H1 (cell line): ENCODE results near the gene NRXN3.

Source experiments
- CREB1 ChIP-seq: IDR thresholded peaks from 2 replicates; pipeline ENCODE4 v1.6.1; 2012; ENCODE audit warnings: inconsistent platforms
- EP300 ChIP-seq, 2 experiments: IDR thresholded peaks; 1 replicate in 1 of 2; 2 replicates in 1 of 2; pipeline ENCODE4 v1.6.1; 2011 to 2012; ENCODE audit warnings: low read depth in 2 of 2, low read length in 2 of 2, mild to moderate bottlenecking in 2 of 2, borderline replicate concordance in 1 of 2, inconsistent platforms in 1 of 2, moderate library complexity in 1 of 2
- EZH2 ChIP-seq: fragments of 200-600 bp; sonication (generic); IDR thresholded peaks from 2 replicates; pipeline ENCODE4 v1.7.1; 2012; ENCODE audit warnings: low read depth, mild to moderate bottlenecking, moderate library complexity, low read length, inconsistent platforms; ENCODE audit not compliant: severe bottlenecking
- GABPA ChIP-seq: IDR thresholded peaks from 2 replicates; pipeline ENCODE4 v1.6.1; 2011; ENCODE audit warnings: mild to moderate bottlenecking, low read length, moderate library complexity, borderline replicate concordance; ENCODE audit not compliant: insufficient read depth
- JUND ChIP-seq: IDR thresholded peaks from 2 replicates; pipeline ENCODE4 v1.6.1; 2011; ENCODE audit warnings: mild to moderate bottlenecking, improper control_type of control experiment, low read length
- POLR2A ChIP-seq, 2 experiments: IDR thresholded peaks; 1 replicate in 1 of 2; 2 replicates in 1 of 2; pipeline ENCODE4 v1.6.1; 2011; ENCODE audit warnings: low read depth in 2 of 2, low read length in 2 of 2, mild to moderate bottlenecking in 2 of 2; ENCODE audit errors: control extremely low read depth in 1 of 2
- POLR2AphosphoS5 ChIP-seq: IDR thresholded peaks from 2 replicates; pipeline ENCODE4 v1.6.1; 2011; ENCODE audit warnings: low read depth, low read length
- RNF2 ChIP-seq: fragments of 200-900, 300-1000 bp; sonication (generic); IDR thresholded peaks from 2 replicates; pipeline ENCODE4 v1.7.1; 2016; ENCODE audit warnings: borderline replicate concordance, low read depth, mild to moderate bottlenecking, antibody characterized with exemption, low read length; ENCODE audit not compliant: poor library complexity, severe bottlenecking; ENCODE audit errors: missing control alignments
- SIX5 ChIP-seq: IDR thresholded peaks from 2 replicates; pipeline ENCODE4 v1.6.1; 2011; ENCODE audit warnings: mild to moderate bottlenecking, low read depth, low read length
- TAF1 ChIP-seq: IDR thresholded peaks from 2 replicates; pipeline ENCODE4 v1.6.1; 2011; ENCODE audit warnings: mild to moderate bottlenecking, low read depth, low read length
- TBP ChIP-seq: IDR thresholded peaks from 2 replicates; pipeline ENCODE4 v1.6.1; 2011; ENCODE audit warnings: low read depth, low read length, improper control_type of control experiment
- TF ChIP-seq, protein P1 (sequence below), 3 experiments: IDR thresholded peaks; 1 replicate in 2 of 3; 2 replicates in 1 of 3; pipeline versions ENCODE4 v1.5.1 to v1.6.1; 2011; ENCODE audit warnings: low read length in 3 of 3, mild to moderate bottlenecking in 3 of 3, inconsistent platforms in 2 of 3, low read depth in 1 of 3, moderate library complexity in 1 of 3; ENCODE audit not compliant: insufficient read depth in 1 of 3; ENCODE audit errors: control extremely low read depth in 1 of 3

- no peak for TF ChIP-seq GABPA
- TF ChIP-seq, protein P1, sequence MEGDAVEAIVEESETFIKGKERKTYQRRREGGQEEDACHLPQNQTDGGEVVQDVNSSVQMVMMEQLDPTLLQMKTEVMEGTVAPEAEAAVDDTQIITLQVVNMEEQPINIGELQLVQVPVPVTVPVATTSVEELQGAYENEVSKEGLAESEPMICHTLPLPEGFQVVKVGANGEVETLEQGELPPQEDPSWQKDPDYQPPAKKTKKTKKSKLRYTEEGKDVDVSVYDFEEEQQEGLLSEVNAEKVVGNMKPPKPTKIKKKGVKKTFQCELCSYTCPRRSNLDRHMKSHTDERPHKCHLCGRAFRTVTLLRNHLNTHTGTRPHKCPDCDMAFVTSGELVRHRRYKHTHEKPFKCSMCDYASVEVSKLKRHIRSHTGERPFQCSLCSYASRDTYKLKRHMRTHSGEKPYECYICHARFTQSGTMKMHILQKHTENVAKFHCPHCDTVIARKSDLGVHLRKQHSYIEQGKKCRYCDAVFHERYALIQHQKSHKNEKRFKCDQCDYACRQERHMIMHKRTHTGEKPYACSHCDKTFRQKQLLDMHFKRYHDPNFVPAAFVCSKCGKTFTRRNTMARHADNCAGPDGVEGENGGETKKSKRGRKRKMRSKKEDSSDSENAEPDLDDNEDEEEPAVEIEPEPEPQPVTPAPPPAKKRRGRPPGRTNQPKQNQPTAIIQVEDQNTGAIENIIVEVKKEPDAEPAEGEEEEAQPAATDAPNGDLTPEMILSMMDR (IDR thresholded peaks at IDR 0.05; ENCODE audit: control extremely low read depth in 1 of 3, insufficient read depth in 1 of 3, low read depth in 1 of 3, low read length in 3 of 3): no peak
- no peak for TF ChIP-seq POLR2AphosphoS5
- no peak for TF ChIP-seq TBP
- TF ChIP-seq EZH2: no peak
- TF ChIP-seq CREB1: no peak
- no peak for TF ChIP-seq RNF2
- no peak for TF ChIP-seq POLR2A (IDR thresholded peaks at IDR 0.05; ENCODE audit: control extremely low read depth in 1 of 2, low read depth in 2 of 2, low read length in 2 of 2)
- no peak for TF ChIP-seq SIX5
- no peak for TF ChIP-seq EP300 (IDR thresholded peaks at IDR 0.05; ENCODE audit: borderline replicate concordance in 1 of 2, low read depth in 2 of 2, low read length in 2 of 2)
- TF ChIP-seq JUND: no peak
- TF ChIP-seq TAF1: no peak
Observed at GRCh38 chr14:79543348-79543747, 1373.2 kb downstream of the NRXN3 start.
